HG03442 (cell line): ENCODE data around the gene VIPR1.
"Not testable (repeated sequence)": the region's sequence is repeated elsewhere in the genome, so short reads cannot be mapped to it uniquely, and the experiment has no call there.

Experiments used
- ATAC-seq: cut with Tn5 transposase; IDR thresholded peaks from one replicate; pipeline ENCODE4 v1.9.1; 2021; ENCODE audit warnings: mild to moderate bottlenecking, moderate library complexity; ENCODE audit not compliant: unreplicated experiment

Gene VIPR1

DNA sequence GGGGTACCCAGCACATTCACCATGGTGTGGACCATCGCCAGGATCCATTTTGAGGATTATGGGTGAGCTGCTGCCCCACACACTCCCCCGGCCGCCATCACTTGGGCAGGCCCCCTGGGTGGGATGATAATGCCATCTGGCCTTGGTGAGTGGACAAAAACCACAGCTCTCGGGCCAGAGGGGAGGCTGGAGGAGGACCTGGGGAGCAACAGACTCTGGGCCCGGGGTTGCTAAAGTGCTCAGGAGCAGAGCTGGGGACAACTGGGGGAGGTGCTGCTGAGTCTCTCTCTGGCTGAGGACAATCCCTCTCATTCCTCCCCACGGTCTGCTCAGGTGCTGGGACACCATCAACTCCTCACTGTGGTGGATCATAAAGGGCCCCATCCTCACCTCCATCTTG, 29.0 kb downstream of the VIPR1 start:
- no peak for ATAC-seq

DNA sequence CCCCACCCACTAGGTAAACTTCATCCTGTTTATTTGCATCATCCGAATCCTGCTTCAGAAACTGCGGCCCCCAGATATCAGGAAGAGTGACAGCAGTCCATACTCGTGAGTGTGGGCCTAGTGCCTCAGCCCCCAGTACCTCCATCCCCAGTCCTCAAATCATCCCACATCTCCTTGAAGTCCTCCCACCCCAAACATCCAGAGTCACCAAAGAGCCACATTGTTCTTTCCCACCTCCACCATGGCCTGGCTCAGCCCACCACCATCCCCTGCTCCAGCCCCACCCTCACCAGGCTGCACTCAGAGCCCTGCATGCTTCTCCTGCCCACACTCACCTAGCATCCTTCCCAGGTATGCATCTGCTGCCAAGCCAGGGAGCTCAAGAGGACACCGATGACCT, 29.8 kb downstream of the VIPR1 start:
- ATAC-seq = no peak

DNA sequence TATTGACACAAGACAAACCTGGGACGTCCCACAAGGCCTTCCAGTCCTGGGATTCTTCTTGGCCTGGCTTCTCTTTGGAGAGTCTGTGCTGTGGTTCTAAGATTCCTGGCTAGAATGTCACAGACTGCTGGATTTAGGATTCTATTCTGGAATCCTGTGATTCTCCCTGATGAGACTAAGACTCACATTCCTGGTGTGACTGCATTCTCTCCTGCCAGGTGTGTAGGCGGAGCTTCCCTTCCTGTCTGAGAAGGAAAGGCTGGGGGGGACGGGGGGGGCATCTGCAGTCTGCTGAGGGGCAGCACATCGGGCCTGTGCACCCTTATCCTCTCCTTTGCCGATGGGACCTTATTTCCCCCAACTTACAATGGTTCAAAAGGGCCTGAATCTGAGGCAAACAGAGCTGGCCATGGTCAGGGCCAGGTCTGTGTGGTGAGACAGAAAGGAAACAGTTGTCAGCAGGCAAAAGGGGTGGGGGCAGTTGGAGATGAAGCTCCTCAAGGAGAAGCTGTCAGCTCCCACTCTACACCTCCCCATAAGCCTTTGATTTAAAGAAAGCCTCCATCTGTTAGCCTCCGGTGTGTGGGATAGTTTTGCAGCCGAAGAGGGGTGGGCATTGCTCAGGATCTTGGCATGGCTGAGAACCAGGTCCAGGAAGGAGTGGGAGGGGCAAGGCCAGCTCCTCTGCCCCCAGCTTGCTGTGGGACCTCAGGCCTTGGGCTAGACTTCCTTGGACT, 30.9 kb downstream of the VIPR1 start:
- no peak for ATAC-seq

DNA sequence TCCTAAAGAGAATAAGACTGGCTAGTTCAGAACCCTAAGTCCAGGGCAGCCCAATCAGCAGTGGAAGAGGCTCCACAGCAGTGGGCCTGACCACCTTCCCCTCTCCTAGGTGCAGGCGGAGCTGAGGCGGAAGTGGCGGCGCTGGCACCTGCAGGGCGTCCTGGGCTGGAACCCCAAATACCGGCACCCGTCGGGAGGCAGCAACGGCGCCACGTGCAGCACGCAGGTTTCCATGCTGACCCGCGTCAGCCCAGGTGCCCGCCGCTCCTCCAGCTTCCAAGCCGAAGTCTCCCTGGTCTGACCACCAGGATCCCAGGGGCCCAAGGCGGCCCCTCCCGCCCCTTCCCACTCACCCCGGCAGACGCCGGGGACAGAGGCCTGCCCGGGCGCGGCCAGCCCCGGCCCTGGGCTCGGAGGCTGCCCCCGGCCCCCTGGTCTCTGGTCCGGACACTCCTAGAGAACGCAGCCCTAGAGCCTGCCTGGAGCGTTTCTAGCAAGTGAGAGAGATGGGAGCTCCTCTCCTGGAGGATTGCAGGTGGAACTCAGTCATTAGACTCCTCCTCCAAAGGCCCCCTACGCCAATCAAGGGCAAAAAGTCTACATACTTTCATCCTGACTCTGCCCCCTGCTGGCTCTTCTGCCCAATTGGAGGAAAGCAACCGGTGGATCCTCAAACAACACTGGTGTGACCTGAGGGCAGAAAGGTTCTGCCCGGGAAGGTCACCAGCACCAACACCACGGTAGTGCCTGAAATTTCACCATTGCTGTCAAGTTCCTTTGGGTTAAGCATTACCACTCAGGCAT, 33.7 kb downstream of the VIPR1 start:
- no peak for ATAC-seq

DNA sequence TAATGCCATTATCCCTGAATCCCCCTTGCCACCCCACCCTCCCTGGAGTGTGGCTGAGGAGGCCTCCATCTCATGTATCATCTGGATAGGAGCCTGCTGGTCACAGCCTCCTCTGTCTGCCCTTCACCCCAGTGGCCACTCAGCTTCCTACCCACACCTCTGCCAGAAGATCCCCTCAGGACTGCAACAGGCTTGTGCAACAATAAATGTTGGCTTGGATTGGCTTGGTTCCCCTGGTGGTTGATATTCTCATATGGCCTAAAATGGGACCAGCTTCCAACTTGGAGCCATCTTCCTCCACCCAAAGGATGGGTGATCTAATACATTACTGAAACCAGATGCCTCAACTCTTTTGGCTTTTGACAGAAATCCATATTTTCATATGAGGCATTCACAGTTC, 34.9 kb downstream of the VIPR1 start:
- no peak for ATAC-seq

DNA sequence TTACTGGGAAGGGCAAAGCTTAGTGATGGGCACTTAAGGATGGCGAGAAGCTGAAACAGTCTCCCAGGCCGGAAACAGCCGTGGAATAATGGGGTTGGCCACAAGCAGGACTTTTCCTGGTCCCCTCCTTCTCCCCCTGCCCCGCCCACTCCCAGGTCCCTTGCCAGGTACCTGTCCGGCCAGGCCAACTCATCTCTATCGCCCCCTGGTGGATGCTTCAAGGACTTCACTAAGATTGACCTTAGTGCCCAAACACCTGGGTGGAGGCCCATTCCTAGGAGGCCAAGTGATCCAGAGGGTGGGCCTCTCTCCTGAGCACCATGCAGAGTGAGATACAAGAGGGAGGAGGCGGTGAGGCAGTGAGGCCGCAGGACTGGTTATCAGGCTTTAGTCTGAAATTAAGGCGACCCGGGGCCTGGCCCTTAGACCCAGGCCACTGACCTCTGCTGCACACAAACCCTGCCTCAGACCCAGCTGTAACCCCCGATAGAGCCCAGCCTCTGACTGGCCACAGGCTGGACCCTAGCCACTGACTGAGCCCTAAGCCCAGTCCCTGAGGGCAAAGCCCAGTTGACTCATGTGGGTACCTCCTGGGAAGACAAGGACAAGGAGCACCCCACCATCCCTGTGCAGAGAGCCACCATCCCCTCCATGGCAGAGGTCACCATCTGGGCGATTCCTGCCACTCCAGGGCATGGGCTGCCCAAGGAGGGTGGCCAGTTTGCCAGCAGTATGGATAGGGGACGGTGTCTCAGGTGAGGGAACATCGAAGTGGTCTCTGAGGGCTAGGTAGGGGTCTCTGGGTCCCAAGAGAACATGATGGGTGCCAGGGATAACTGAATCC, 37.6 kb downstream of the VIPR1 start:
- ATAC-seq = no peak

DNA sequence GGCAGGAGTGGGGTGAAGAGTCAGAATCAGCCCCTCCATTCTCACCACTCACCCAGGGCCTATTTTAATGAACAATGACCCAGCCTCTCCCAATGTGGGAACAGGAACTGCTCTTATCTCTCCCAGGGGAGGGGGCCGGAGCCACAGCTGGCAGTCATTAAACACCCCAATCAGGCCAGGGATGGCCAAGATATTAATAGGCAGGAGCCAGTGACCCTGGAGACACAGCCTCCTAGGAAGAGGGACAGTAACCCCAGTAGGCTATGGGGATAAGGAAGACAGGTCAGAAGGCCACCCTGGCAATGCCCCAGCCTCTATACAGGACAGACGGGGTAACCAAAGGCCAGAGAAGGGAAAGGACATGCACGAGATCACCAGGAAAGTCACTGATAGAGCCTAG, 38.6 kb downstream of the VIPR1 start:
- no peak for ATAC-seq

DNA sequence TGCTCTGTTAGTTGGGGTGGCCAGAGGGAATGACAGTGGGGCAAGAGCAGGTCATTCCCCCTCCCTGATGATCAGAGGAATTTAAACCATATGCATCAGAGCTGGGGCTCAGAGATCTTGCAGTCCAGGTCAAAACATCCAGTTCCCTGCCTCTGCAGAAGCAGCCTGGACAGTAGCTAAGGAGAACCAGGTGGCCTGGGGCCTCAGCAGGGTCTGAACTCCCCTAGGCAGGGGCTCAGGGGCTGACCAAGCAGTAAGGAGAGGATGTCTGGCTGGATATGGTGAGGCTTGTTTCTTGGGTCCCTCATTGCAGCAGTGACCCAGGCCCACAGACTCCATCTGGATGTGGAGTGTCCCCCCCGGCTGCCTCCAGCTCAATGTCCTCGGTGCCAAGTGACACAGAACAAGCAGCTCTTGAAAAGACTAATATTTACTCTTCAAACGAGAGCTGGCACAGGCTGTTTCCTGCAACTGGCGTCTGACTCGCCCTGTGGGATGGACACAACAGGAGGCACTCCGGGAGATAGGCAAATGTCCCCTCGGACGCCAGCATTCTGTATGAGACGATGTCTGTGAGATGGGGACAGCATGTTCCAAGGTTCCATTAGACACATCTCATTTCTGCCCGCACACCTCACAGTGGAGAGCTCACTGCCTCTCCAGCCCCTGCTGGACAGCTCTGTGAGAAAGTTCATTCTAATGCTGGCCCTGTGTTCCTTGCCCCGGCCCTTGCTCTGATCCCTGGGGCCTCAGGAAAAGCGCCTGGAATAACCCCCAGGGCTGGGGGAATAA, 42.2 kb downstream of the VIPR1 start:
- ATAC-seq = no peak

DNA sequence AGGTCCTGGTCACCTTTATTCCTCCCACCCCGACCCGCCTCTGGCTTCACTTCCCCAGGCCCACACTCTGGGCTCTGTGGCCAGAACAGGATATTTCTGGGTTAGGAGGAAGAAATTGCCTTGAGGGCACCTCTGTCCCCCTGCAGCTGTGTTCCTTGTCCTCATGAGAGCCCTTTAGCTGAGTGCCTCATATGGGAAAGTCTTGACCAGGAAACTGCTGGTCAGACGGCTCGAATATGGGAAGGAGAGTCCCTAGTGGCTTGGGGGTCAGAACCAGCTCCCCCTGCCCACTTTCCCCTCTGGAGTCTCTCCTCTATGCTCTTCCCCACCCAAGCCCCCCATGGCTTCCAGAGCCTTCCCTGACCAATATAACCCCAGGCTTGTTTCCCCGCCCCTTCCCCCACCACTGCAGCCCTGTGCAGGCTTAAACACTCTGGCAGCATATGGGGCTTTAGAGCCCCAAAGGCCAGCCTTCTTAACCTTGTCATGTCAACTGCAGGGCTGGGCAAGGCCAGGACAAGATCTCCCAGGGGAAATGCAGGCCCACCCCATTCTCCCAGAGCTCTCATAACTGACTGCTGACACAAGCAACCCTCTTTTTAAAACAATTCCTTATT, 42.9 kb downstream of the VIPR1 start:
- ATAC-seq = no peak

DNA sequence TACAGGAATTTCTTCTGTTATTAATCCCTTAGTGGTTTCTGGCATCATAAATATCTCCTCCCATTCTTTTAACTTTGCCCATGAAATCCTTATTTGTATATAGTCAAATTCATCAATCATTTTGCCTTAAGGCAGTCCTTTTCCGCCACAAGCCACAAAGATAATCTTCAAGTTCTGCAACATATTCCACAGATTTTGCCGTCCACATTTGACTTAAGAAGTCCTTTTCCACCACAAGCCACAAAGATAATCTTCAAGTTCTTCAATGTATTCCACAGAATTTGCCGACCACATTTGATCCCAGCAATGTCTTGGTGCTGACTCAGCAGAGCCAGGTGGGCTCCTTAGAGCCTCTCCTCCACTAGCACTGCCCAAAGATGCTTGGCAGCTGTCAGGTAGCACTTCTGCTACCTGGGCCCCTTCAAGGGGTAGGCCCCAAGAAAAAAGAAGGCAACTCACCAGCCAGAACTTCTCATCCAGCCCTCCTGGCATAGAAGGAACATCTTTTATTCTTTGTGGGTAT, 44.3 kb downstream of the VIPR1 start:
- no peak for ATAC-seq

DNA sequence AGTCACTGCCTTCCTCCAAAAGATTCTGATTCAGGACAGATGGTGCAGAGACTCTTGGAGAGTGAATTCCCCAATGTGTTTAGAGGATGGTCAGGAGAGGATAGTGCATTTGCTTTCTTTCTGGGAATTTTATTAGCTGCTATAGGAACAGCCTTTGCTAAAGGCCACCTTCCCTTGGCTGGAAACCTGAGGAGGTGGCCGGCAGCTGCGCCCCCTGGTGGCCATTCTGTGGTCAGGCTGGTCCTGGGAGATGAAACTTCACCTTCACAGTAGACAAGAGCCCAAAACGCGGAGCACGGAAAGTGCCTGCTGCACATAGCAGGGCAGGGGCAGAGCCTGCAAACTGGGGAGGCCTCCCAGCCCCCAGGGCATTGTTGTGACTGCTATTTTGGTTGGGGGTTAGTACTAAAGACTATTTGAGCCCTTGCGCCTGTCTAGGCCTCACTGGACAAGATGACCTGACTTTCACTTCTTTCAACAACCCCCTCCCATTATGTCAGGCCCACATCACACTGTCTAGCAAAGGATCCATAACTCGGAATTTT, 45.0 kb downstream of the VIPR1 start:
- no peak for ATAC-seq

DNA sequence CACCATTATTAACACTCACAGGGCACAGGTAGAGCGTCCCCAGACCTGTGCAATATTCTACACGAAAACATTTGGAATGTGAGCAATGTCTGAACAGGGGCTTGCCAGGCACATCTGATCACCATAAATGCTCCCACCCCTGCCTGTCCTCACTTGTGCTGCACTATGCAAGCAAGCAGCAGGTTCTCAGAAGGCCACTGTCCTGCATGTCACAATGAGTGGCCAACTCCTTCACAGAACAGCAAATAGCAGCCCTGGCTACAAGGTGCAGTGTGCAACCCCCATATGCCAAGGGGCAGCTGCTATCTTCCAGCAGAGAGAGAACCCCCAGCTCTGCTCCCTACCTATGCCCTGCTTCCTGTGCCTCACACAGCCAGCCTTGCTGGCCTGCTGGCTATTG, 46.7 kb downstream of the VIPR1 start:
- no peak for ATAC-seq

DNA sequence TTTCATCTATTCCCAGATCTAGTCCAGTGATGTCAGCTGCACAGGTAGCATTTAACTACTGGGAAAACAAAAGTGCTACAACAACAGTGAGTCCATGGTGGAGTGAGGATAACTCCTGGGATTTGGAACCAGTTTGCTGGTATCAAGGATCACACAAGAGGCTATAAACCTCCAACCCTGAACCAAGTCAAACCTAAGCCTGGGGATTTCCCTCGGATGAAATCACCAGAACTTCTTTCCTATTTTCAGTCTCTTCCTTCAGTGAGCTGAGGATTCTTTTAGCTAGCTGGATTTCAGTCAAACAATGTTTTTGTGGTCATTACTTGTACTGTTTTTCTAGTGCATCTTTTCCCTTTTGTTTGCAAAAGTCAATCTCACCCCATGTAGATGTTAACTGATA, 47.8 kb downstream of the VIPR1 start:
- no peak for ATAC-seq

DNA sequence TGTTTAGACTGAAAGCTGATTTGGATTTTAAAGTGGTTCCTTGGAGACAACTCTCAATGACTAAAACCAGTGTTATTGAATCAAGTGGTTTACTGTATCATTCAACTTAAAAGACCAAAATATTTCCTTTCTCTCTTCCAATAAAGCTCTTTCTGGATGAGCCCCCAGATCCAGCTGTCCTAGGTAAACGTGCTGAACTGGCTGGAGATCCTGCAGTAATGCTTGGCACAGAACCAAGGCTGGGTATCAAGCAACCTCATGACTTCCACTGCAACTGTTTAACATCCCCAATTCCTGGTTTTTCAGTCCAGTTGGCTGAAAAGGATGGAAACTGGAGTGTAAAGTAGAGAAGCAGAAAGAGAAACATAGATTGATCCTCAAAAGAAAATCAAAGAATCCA, 50.4 kb downstream of the VIPR1 start:
- ATAC-seq = no peak

DNA sequence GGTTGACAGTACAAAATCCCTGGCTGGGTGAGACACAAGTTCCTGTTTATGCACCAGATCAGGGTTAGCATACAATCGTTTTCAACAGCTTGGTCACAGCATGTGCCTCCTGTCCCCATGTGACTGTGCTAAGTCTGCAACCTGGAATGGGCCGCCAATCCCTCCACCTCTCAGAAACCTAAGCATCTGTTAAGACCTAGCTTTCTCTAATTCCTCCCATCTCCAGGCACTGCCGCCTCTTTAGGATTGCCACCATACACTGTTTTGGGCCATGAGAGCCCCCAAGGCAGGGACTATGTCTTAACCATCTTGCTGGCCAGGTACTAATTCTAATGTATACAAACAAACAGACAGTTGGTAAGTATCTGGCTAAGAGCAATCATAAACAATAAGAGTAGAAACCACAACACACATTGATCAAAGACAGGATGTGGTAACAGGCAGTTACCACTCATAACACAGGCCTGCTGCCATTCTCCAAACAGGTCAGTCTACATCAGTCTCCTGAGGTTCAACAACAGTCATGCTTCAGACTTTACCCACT, 53.7 kb downstream of the VIPR1 start:
- ATAC-seq = peak; percentile 86

DNA sequence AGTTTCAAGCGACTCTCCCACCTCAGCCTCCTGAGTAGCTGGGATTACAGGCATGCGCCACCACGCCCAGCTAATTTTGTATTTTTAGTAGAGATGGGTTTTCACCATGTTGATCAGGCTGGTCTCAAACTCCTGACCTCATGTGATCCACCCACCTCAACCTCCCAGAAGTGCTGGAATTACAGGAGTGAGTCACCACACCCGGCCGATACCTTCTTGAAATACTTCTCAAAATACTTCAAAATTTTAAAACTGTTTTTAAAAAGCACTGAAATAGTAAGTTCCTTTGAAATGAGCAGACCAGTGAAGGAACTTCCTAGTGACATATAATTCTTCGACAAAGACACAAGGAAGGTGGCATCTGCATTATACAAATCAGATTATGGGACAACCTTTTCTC, 54.4 kb downstream of the VIPR1 start:
- ATAC-seq = not testable (repeated sequence)

DNA sequence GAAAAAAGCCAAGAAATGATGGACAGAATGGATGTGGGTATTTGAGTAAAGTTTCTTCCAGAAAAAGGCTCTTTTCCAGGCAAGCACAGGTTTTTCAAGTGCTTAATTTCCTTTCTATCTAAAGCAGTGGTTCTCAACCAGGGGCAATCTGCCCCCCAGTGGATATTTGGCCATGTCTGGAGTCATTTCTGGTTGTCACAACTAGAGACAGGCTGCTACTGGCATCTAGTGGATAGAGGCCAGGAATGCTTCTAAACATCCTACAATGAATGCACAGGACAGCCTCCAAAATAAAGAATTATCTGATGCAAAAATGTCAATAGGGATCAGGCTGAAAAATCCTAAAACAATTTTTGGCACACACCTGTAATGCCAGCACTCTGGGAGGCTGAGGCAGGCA, 55.4 kb downstream of the VIPR1 start:
- no peak for ATAC-seq

DNA sequence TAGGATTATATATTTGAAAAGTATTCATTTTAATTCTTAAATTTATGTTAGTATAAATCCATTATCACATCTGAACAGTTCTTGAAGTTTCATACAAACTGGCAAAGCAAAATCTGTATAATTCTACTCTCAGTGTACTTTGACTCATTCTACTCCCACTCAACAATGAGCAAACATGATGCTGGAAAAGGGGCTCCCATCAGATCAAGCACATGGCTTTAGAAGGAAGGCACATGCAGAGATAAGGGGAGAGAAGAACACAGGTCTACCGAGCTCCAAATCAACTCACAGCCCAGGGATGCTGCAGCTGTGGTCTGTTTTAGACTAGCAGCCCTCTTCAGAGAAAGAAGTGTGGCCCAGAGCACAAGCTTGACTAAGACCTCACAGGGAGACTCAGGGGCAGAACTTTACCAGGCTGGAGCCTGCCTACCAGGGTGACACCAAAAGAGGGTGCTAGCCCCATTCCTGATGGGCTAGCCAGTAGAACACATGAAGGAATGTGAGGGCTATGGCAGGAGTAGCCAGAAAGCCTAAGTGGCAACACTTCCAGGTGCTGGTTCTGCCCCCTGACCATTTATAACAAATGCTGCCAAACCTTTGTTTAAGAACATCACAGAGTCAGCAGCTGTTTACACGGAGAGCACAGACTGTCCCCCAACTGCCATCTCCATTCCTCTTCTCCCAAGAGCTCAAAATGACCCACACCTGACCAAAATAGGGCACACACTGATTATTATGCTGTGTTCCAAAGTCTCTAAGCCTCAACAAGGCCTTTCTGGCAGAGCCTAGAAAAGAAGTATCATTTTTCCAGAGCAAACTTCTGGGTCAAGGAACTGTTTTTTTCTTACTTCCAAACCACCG, 59.8 kb downstream of the VIPR1 start:
- ATAC-seq = no peak
